NCI-H2227 treated with DMSO at 0.1 percent for 48 hours (cell line): ENCODE measurements around the gene TMEM209.
"Not testable (repeated sequence)": the region's sequence is repeated elsewhere in the genome, so short reads cannot be mapped to it uniquely, and the experiment has no call there.

Experiments
- DNase-seq: peaks from one replicate; lab custom pipeline; 2025; lab: John Stamatoyannopoulos, UW

Gene TMEM209

GRCh38 chr7:130162196-130162595 lies 43.0 kb downstream of the TMEM209 start:
- DNase-seq: no peak

- no peak for DNase-seq
These were observed 44.8 kb downstream of the TMEM209 start for GRCh38 chr7:130160455-130160854.

DNA sequence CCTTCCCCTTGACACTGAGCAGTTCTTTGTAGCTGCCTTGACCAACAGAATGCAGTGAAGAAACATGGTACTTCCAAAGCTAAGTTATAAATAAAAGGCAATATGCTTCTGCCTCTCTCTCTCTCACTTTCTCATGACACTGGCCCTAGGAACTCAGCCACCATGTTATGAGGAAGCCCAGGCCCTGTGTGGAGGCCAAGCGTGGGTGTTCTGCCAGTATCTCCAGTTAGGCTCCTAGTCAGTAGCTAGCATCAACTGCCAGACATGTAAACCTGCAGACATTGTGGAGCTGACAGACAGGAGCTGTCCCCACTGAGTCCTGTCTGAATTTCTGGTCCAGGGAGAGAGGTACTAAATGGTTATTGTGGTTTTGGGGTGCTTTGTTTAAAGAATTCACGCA lies 45.2 kb downstream of the TMEM209 start:
- no peak for DNase-seq

DNA sequence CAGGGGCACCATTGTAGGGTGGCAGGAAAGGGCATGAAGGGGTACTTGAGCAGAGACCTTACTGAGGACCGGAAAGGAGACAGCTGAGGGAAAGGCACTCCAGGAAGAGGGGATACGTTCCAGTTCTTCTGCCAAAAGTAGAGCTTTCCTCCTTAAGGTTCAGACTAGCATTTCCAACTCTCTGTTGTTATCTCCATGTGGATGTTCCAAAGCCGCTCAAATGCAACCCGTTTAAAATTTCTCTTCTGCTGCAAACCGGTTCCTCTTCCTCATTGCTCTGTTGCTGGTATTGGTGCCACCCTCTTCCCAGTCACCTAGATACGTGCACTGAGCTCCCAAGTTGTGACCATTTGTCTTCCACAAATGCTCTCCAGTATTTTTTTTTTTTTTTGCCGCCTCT lies 47.5 kb downstream of the TMEM209 start:
- DNase-seq: no peak

DNA sequence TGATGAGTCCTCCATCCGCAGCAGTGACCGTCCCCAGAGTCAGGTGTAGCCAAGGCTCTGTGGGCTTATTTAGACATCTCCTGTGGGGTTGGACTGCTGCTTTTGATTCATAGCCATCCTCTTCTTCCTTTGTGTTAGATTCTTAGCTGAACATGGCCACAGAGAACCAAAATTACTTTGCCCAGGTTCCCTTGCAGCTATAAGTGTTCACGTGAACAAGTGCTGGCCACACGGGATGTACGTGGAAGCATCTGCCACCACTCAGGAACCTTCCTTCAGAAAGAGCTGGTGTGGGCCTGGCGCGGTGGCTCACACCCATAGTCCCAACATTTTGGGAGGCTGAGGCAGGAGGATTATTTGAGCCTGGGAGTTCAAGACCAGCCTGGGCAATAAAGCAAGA lies 49.1 kb downstream of the TMEM209 start:
- DNase-seq: no peak

DNA sequence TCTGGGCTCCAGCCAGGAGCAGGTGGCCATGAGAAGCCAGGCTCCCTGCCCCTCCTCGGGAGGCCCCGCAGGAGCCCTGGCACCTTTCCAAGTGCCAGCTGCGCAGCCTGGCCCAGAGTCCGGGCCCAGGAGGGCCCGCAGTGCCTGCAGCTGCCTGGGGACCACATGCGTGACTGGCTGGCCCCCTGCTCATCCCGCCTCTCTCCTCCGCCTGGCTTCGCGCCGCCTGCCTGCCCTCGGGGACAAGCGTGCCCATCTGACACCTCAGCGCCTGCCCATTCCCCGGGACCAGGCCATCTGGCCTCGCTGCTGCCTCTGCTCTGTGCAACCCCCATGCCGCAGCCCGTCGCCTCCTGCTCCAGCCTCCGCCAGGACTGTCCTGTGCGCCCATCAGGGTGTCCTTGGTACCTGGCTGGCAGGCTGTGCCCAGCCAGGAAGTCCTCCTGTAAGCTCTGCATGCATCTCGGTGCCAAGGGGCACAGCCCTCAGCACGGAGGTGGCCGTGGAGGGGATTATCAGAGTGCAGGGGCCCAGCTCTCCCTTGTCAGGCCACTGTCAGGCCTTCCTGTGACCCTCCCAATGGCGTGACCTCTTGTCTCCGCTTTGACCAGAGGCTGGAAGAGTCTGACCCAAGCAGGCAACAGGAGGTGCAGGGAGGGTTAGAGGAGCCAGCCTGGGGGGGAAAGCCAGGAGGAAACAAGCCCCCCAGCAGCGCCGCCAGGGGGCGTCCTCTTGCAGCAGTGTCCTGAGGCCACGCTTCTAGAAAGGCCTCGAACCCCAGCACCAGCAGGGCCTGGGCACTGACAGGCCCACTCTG lies 50.5 kb downstream of the TMEM209 start:
- no peak for DNase-seq

- DNase-seq: no peak
These were observed 51.1 kb downstream of the TMEM209 start for GRCh38 chr7:130154131-130154500.

- DNase-seq: no peak
These were observed 51.8 kb downstream of the TMEM209 start for GRCh38 chr7:130153211-130153908.

- no peak for DNase-seq
These were observed 52.6 kb downstream of the TMEM209 start for GRCh38 chr7:130152493-130153210.

DNA sequence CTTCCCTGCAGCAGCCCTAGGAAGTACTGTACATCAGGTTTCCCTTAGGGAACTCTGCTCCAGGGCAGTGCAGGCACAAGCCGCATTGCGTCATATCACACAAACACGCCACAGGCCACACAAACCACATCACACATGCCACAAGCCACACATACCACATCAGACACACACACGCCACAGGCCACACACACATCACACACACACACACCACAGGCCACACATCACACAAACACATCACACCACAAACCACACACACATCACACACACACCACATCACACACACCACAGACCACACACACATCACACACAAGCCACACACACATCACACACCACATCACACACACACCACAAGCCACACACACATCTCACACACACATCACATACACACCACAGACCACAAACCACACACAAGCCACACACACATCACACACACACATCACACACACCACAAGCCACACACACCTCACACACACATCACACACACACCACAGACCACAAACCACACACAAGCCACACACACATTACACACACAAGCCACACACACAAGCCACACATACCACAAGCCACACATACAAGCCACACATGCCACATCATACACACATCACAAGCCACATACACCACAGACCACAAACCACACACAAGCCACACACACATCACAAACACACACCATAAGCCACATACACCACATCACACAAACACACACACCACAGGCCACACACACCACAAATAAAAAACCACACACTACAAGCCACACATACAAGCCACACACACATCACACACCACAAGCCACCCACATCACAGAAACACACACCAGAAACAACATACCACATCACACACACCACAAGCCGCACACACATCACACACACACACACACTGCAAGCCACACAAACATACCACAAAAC lies 53.4 kb downstream of the TMEM209 start:
- no peak for DNase-seq

DNA sequence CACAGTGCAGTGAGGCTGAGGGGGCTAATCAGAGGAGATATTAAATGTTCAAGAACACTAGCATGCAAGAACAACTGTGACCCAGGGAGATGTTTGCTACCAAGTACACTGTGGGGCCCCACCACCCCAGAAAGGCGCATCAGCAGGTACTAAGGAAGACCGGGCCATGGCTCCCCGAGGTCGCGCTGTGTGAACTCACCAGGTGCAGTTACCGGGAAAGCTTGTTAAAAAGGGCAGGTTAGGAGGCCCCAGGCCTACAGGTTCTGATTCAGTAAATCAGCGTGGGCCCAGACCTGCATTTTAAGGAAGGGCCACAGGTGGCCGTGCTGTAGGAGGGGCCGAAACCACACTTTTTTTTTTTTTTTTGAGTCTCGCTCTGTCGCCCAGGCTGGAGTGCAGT lies 54.6 kb downstream of the TMEM209 start:
- no peak for DNase-seq

- no peak for DNase-seq
These were observed 55.7 kb downstream of the TMEM209 start for GRCh38 chr7:130149281-130150139.

DNA sequence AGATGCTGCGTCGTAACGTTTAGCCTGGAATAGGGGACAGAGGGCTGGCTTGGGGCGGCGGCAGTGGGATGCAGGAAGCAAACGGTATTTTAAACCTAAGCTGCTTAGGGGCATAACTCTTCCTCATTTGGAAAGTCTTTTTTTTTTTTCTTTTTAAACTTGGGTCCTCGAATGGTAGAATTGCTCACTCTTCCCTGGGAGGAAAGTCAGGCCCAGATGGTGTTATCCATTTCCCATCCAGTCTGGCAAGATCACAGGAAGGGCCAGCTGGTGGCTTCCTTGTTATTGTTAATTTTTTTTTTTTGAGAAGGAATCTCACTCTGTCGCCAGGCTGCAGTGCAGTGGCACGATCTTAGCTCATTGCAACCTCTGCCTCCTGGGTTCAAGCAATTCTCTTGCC lies 56.6 kb downstream of the TMEM209 start:
- DNase-seq: no peak

DNA sequence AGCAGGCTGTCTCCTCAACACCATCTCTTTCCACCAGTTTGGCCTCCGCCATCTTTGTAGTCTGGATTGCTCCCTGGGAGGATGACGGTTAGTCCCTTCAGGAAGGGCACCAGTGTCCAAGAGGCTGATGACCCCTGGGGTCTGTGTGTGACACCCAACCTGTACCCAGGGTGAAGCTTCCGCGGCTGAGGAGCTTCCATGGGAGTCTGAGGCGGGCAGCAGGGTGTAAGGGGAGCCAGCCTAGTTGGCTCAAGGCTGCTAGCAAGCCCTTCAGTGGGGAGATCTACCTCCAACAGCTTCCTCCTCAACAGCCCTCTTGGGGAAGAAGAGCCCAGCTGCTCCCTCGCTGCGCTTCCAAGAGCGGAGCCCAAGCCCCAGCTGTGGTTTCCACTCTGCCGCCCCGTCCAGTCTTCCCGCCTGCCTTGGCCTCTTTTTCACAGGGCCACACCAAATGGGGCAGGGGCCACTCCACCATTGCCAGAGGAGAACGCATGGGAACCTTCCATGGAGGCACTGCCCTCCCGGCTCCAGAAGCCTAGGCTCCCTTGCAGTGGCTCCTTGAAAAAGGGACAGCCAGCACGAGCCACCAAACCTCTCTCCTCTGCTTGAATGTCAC lies 57.4 kb downstream of the TMEM209 start:
- no peak for DNase-seq

- DNase-seq: no peak
These were observed 58.4 kb downstream of the TMEM209 start for GRCh38 chr7:130146693-130147405.

DNA sequence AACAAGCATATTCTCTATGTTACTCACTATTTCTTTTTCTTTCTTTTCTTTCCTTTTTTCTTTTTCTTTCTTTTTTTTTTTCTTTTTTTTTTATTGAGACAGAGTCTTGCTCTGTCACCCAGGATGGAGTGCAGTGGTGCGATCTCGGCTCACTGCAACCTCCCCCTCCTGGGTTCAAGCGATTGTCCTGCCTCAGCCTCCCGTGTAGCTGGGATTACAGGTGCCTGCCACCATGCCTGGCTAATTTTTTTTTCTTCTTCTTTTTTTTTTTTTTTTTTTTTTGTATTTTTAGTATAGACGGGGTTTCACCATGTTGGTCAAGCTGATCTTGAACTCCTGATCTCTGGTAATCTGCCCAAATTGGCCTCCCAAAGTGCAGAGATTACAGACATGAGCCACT lies 59.1 kb downstream of the TMEM209 start:
- DNase-seq: not testable (repeated sequence)

GRCh38 chr7:130145424-130146100 lies 59.6 kb downstream of the TMEM209 start:
- DNase-seq: no peak

DNA sequence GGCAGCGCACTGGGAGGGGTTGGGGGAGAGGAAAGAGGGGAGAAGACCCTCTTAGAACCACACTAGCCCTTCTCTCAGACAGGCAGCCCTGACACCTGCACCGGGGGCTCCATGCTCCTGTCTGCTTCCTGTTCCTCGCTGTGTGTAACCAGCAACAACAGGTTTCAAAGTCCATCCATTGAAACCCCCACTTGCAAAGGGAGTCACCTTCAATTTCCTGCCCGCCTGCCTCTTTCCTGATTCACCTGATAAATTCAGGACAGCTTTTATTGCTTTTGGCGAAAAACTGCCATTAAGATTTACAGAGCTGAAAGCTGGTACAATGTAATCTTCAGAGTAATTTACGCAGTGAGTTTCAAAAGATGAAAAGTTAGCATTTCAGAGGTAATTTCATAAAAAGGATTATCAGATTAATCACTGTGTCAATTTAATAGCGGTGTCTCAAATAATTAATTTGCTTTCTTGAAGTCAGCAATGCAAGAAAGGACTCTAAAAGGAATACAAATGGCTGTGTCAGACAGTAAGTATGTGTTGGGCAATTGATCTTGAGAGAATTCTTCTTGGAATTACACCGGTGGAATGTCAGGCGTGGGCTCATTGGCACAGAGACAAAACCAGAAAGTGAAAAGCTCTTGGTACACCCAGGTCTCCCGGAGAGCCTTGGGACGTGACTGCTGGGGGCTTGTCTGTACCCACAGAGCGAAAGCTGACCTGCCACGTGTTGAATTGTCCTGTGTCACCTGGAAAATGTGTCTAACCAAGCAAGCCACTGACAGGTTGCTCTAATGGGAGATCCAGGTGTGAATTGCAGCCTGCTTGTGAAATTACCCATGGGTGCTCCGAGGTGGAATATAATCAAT lies 60.7 kb downstream of the TMEM209 start:
- DNase-seq: no peak
